ENCODE measurements around the gene P2RY11.

The P2RY11 gene

GRCh38 chr19:10093295-10094186 is 18.0 kb upstream of the P2RY11 start:
- no peak for DNase-seq (ENCODE audit: low spot score)

GRCh38 chr19:10095622-10095947 is 15.9 kb upstream of the P2RY11 start:
- DNase-seq (ENCODE audit: low spot score): no peak

GRCh38 chr19:10095948-10096614 is 15.4 kb upstream of the P2RY11 start:
- DNase-seq (ENCODE audit: low spot score): peak; percentile 90

GRCh38 chr19:10096615-10096963 is 14.9 kb upstream of the P2RY11 start:
- DNase-seq (ENCODE audit: low spot score): no peak

GRCh38 chr19:10100163-10100785 is 11.2 kb upstream of the P2RY11 start:
- no peak for DNase-seq (ENCODE audit: low spot score)

- no peak for DNase-seq (ENCODE audit: low spot score)
Observed at GRCh38 chr19:10102787-10103236, 8.7 kb upstream of the P2RY11 start.

GRCh38 chr19:10104130-10104513 is 7.4 kb upstream of the P2RY11 start:
- DNase-seq (ENCODE audit: low spot score): no peak

- peak; percentile 89 for DNase-seq (ENCODE audit: low spot score)
Observed at GRCh38 chr19:10104665-10105508, 6.6 kb upstream of the P2RY11 start.

- DNase-seq (ENCODE audit: low spot score): peak; percentile 60
Observed at GRCh38 chr19:10105509-10106099, 5.9 kb upstream of the P2RY11 start.

- peak; percentile 99 for DNase-seq (ENCODE audit: low spot score)
Observed at GRCh38 chr19:10106100-10106936, 5.2 kb upstream of the P2RY11 start, which contains the start of gene PPAN. Gene PPAN, plus strand, starts transcription at chr19:10106362. Its CDS starts 33 bp downstream, at chr19:10106395.

GRCh38 chr19:10107254-10107653 is 4.2 kb upstream of the P2RY11 start:
- DNase-seq (ENCODE audit: low spot score): no peak

GRCh38 chr19:10107817-10108367 is 3.6 kb upstream of the P2RY11 start:
- DNase-seq (ENCODE audit: low spot score): no peak

GRCh38 chr19:10109528-10109927 is 2.0 kb upstream of the P2RY11 start:
- no peak for DNase-seq (ENCODE audit: low spot score)

GRCh38 chr19:10110076-10110971 is 1.2 kb upstream of the P2RY11 start:
- no peak for DNase-seq (ENCODE audit: low spot score)

- no peak for DNase-seq (ENCODE audit: low spot score)
Observed at GRCh38 chr19:10110972-10111317, 548 bp upstream of the P2RY11 start.

- DNase-seq (ENCODE audit: low spot score): peak; percentile 70
Observed at GRCh38 chr19:10112037-10112761, 706 bp downstream of the P2RY11 start.

GRCh38 chr19:10112895-10113591 is 1.6 kb downstream of the P2RY11 start:
- DNase-seq (ENCODE audit: low spot score): peak; percentile 78

- DNase-seq (ENCODE audit: low spot score): no peak
Observed at GRCh38 chr19:10113592-10113963, 2.1 kb downstream of the P2RY11 start.

Data from activated CD4-positive, alpha-beta T cell treated with anti-CD3 and anti-CD28 coated beads, Interleukin-2, Interleukin-4, amounts not matched to agents 100 ng/mL and 50 ng/mL, durations not matched to agents 16 hours and 8 hours (primary cell).